Cortex of kidney (tissue), 1 donor: ENCODE data around the gene TCN2.
"Not testable (repeated sequence)": the region's sequence is repeated elsewhere in the genome, so short reads cannot be mapped to it uniquely, and the experiment has no call there.

Source experiments
- DNase-seq: peaks from one replicate; lab custom pipeline; 2025; lab: John Stamatoyannopoulos, UW

TCN2 gene

GRCh38 chr22:30647536-30647935 lies 40.6 kb downstream of the TCN2 start:
- no peak for DNase-seq

- no peak for DNase-seq
Measured at GRCh38 chr22:30648825-30649224, 41.9 kb downstream of the TCN2 start.

GRCh38 chr22:30649430-30650007 lies 42.5 kb downstream of the TCN2 start:
- DNase-seq, result no peak

GRCh38 chr22:30650508-30651116 lies 43.6 kb downstream of the TCN2 start:
- DNase-seq, result no peak

- DNase-seq, result no peak
Measured at GRCh38 chr22:30652852-30653251, 45.9 kb downstream of the TCN2 start.

- no peak for DNase-seq
Measured at GRCh38 chr22:30654361-30654760, 47.4 kb downstream of the TCN2 start.

GRCh38 chr22:30655532-30655931 lies 48.6 kb downstream of the TCN2 start:
- DNase-seq, result no peak

- no peak for DNase-seq
Measured at GRCh38 chr22:30662040-30662439, 55.1 kb downstream of the TCN2 start.

GRCh38 chr22:30664798-30665197 lies 57.8 kb downstream of the TCN2 start:
- DNase-seq, result no peak

- DNase-seq, result no peak
Measured at GRCh38 chr22:30665266-30665665, 58.3 kb downstream of the TCN2 start.

- DNase-seq, result no peak
Measured at GRCh38 chr22:30665786-30666185, 58.8 kb downstream of the TCN2 start.

GRCh38 chr22:30667107-30667493 lies 60.1 kb downstream of the TCN2 start:
- DNase-seq, result no peak

- peak; percentile 45 for DNase-seq
Measured at GRCh38 chr22:30667494-30668385, 60.8 kb downstream of the TCN2 start, which contains the start of gene DUSP18. TSS of gene DUSP18 (minus strand) at chr22:30667875. CDS start at chr22:30664003, 3,872 bp downstream.

- DNase-seq, result no peak
Measured at GRCh38 chr22:30668386-30668710, 61.4 kb downstream of the TCN2 start.

- DNase-seq, result no peak
Measured at GRCh38 chr22:30671071-30671470, 64.1 kb downstream of the TCN2 start.

GRCh38 chr22:30673136-30673535 lies 66.2 kb downstream of the TCN2 start:
- no peak for DNase-seq

- no peak for DNase-seq
Measured at GRCh38 chr22:30674482-30674881, 67.5 kb downstream of the TCN2 start.

- DNase-seq, result no peak
Measured at GRCh38 chr22:30675436-30675835, 68.5 kb downstream of the TCN2 start.

- DNase-seq, result not testable (repeated sequence)
Measured at GRCh38 chr22:30676565-30676964, 69.6 kb downstream of the TCN2 start.
